ENCODE data around the gene EPDR1.
"Not testable (repeated sequence)": the region's sequence is repeated elsewhere in the genome, so short reads cannot be mapped to it uniquely, and the experiment has no call there.

Gene EPDR1

DNA sequence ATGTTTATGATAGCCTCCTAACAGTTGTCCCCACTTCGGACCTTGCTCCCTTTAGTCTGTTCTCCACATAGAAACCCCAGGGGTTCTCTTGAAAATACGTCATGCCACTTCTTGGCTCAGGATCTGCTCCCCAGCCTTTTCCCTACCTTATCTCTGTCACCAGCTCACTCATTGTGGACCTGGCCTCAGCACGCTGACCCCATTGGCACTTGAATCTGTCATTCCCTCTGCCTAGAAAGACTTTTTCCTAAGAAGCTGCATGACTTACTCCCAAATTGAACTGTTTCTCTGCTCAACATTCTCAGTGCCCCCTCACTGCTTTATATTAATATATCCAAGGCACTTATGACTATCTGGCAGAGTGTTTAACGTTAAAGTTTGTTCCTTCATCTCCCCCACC, 8.4 kb downstream of the EPDR1 start:
- DNase-seq (ENCODE audit: low spot score): no peak

DNA sequence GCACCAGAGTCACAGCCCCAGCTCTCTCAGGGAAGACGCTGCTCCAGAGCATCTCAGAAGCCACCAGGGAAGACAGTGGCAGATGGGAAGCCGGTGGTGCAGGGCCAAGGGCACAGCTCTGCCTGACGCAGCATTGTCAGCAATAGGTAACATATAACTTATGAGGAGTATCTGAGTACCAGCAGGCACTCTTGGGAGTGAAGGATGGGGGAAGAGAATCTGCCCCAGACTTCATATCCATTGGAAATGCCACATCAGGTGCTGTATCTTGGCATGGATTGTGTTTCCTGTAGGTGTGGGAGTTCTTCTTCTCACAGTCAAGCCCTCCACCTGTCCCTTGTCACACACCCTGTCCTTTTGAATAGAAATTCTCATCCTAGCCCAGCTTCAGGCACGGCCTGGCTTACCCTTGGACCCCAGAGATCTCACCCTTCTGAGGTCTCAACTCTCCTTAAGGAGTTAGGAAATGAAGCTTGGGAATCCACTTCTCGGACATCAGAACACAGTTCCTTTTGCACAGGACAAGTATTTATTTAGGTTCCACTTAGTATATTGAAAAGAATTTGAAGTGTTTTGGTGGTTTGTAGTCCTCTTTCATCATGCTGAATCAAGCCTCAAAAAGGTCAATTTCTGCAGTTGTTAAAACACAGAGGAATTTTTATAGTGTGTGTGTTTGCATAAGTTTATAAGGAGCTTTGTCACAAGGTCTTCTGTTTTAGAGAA, 9.9 kb downstream of the EPDR1 start:
- no peak for DNase-seq (ENCODE audit: low spot score)

DNA sequence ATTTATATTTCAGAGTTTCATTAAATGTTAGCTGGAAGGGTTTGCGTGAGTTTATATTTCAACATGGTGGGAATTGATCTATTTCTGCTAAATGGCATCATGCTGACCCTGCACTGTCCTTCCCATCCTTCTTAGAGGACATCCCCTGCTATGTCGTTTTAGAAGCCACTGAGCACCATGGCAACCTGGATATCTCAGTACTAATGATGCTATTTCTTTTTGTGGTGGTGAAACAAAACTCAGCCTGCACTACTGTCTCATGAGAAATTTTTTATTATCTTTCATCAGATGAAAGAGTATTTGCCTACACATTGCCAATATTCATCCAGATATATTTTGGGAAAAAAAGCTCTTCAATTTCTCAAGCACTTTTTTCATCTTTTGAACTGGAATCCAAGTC, 12.1 kb downstream of the EPDR1 start:
- DNase-seq (ENCODE audit: low spot score): no peak

DNA sequence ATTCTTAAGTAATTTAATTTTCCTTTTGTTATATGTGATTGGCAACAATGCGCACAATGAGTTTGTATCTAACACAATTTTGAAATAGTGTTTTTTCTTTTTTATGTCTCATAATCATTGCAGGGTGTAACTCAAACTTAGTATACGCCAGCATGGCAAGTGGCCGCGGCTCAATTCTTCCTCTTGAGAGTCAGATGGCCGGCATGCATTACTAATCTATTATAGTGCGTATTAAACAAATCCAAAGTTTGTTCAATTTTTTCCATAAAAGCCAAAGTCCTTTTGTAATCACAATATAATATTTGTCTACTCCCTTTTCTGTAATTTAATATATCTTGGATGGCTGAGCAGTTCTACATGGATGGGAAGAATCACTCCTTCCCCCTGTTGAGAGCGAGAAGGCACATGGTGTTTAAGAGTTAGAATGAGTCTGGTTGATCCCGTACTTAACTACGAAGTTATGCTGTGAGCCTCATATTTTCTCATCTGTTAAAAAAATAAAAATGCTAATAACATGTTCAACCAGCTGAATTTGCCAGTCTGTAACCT, 12.7 kb downstream of the EPDR1 start:
- DNase-seq (ENCODE audit: low spot score): no peak

DNA sequence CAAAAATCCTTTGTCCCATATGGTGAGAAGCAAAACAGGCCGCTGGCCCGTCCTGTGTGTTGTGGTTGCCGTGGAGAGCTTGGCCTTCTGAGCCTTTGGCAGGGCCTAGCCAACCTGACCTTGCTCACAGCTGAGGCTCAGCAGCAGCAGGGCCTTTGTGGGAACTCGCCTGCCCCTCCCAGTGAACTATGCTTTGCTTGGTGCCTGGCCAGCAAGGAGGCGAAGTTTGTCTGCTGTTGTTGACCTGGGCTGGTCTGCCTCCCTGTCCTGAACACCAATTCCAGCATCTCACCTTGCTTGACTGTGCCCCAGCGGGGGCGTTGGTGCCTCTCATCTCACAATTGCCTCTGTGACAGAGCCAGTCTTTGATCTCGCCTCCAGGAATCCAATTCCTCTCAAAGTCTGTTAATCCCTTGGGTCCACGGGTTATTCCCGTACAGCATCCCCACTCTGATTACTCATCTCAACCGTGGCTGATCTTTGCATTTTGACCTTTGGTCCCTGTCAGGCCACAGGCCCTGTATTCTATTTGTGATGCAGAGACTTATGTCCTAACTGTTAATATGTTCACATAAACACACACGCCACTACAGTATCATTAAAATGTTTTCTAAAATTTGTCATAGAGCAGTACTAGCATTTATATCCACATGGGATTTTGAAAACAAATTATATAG, 22.6 kb downstream of the EPDR1 start:
- DNase-seq (ENCODE audit: low spot score): peak; percentile 58

DNA sequence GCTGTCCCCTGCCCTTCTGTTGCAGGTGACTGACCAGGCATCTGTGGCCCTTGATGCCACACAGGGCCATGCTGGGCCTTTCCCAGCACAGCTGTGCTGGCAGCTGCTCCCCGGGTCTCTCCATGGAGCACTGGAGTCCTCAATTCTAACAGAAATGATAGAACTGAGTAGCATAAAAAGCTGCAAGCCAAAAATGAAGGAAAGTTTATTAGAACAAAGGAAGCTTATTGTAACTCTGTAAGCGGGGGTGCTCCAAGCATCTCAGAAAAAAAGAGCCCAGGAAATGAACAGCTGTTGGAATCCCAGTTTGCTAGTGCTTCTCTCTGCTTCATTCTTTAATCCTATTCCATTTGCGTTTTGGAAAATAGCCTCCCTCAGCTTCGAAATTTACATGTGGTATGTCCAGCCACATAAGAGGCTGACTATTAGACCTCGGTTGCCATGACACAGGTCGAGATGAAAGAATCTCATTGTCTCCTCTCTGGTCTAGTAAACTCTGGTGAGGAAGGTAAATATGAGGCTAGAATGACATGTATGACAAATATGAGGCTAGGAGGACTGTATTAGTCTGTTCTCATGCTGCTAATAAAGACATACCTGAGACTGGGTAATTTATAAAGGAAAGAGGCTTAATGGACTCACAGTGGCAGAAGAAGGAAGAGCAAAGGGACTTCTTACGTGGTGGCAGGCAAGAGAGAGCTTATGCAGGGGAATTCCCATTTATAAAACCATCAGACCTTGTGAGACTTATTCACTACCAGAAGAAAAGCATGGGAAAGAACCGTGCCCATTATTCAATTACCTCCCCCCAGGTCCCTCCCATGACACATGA, 23.7 kb downstream of the EPDR1 start:
- DNase-seq (ENCODE audit: low spot score): peak; percentile 13

DNA sequence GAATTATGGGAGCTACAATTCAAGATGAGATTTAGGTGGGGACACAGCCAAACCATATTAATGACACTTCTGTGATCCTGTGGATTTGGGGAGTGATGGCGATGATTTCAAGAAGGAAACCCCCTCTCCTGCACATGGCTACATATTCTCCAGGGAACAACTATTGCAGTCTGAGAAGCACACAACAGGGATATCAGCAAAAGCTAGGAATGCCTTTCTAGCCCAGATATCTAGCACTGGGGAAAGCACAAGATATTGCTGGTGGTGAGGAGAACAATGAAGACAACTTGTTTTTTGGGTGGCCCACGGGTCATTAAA, 24.3 kb downstream of the EPDR1 start:
- no peak for DNase-seq (ENCODE audit: low spot score)

DNA sequence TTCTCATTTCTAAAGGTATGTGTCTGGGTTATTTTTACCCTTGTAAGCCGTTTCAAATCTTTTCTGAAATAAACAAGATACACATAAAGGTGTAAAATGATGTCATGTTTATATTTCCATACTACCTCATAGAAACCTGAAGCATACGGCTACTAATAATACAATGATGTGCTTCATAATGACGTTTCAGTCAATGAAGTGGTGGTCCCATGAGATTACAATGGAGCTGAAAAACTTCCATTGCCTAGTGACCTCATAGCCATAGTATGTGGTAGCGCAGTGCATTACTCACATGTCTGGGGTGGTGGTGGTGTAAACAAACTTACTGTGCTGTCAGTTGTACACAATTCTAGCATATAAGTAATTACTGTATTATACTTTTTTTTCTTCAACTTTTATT, 24.9 kb downstream of the EPDR1 start:
- no peak for DNase-seq (ENCODE audit: low spot score)

DNA sequence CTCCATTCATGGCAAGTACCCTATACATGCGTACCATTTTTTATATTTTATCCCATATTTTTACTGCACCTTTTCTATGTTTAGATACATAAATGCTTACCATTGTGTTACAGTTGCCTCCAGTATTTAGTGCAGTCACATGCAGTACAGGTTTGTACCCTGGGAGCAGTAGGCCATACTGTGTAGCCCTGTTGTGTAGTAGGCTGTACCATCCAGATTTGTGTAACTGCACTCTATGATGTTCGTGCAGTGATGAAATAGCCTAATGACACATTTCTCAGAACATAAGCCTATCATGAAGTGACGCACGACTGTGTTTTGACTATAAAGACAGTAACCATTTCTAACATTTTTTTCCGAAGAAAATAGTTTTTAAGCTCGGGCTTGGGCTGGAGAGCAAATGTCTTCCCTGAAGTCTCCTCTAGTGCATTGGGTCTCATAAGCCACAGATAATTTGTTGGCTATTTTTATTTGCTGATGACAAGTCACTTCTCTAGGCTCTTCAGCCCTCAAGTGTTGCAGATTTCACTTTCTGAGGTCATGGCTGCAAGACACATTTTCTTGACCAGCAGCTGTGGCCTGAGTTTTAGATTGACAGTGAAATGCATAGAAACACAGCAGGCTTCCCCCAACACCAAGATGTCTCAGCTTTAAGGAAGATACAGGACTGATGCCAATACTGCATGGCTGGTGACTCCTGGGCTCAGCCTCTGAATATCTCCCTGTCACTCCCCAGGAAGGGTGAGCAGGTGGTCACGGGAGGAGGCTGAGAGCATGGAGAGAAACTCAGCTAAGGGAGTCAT, 26.9 kb downstream of the EPDR1 start:
- no peak for DNase-seq (ENCODE audit: low spot score)

DNA sequence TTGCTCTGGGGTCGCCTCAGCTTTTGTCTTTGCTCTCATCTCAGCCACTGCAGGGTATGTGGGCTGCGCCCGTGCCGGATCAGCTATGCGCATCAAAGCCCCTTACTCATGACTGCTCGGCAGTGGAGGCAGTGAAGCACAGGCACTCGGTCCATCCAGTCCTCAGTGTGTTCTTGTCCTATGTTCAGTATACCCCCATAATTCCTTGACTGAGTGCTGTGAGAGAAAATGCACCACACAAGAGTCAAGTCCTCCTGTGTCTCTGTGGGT, 27.4 kb downstream of the EPDR1 start:
- DNase-seq (ENCODE audit: low spot score): no peak

DNA sequence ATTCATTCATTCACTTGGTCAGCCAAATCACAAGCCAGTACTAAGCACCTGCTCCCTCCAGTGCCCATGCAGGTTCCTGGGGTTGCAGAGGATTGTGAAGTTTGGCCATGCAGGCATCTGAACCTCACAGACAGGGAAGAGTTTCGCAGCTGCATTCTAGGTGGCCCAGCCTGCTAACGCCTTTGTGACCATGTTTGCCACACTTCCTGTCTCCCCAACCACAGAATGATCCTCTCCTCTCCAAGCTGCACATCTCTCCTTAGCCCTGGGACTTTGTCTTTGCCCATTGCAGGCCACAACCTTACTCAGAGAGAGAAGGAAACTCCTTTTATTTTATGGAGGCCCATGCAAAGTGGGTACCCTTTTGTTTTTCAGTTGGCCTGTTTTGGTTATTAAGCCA, 31.8 kb downstream of the EPDR1 start:
- DNase-seq (ENCODE audit: low spot score): no peak

DNA sequence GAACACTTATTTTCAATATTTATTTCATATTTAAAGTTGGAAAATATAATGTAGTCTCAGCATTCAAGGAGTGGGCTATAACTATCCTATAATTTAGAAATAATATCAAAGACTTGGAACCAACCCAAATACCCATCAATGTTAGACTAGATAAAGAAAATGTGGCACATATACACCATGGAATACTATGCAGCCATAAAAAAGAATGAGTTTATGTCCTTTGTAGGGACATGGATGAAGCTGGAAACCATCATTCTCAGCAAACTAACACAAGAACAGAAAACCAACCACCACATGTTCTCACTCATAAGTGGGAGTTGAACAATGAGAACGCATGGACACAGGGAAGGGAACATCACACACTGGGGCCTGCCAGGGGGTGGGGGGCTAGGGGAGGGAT, 33.8 kb downstream of the EPDR1 start:
- DNase-seq (ENCODE audit: low spot score): not testable (repeated sequence)

DNA sequence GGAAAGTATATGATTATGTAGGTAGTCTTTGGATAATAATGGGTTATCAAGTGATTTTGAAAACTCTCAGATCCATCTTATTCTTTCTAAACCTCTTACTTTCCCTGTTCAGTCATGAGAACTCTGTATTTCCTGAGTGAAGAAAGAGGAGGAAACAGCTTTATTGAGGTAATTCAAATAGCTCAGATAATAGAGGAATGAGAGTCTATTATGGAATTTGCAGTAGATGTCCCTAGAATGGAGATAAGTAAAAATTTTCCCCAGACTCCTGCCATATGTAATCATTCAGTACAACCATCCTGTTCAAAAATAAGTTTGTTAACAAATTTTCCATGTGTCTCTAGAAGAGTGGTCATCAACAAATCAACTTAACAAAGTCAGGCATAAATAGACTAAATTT, 36.4 kb downstream of the EPDR1 start:
- DNase-seq (ENCODE audit: low spot score): no peak

DNA sequence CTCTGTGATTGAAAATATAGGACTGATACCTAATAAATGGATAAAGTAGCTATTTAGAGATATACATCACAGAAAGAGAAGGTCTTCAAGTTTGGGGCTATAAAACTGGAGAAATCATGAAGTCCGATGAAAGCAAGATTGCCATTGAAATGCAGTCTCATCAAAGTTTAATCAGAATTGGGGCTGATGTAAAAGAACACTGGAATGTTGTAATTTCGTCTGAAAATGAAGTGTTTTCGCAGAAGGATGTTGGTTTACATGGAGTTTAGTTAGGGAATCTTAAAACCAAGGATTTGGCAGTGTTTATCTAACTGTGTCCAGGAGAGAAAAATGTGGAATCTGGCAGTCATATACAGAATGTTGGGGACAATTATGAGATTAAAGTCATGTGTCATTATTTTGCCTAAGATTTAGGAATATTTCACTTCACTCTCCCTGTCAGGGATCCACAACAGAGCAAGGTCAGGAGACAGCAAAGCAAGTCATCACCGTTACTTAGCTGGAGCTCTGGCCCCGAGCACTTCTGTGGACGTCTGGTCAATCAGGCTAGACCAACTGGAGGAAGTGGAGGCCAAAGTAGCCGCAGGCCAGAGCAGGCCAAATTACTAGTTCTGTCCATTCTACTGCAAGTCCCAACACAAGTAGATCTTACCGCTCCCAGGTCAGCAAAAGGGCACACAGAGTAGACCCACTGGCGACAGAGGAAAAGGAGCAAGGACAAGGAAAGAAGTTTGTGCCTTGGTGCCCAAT, 37.0 kb downstream of the EPDR1 start:
- DNase-seq (ENCODE audit: low spot score): no peak

DNA sequence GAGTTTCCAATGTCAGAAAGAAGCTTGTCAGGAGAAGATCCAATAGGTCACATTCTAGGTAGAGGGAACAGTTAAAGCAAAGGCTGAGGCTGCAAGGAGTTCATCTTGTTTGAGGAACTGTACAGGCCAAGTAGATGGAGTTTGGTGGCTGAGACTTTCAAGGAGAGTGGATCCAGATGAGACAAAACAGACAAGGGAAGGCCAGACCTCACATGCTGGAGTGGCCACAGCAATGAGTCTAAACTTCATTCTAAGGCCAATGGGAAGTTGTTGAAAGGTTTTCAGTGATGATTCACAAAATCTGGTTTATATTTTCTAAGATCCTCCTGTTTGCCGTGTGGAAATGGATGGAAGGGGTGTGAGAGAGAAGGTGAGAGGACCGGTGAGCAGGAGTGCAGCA, 40.0 kb downstream of the EPDR1 start:
- DNase-seq (ENCODE audit: low spot score): no peak

DNA sequence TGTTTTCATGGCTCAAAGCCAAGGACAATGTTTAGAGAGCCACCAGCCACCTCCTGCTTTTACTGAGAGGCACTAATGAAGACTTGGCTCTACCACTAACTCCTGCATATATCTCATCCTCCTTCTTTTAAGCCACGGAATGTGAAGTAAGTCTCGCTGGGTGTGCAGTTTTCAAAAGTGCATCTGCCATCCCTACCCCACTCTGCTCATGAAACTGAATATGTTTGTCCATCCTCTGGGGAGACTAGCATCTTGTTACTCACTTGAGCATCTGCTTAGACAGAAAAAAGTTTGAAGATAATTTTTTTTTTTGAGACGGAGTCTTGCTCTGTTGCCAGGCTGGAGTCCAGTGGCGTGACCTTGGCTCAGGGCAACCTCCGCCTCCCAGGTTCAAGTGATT, 40.8 kb downstream of the EPDR1 start:
- no peak for DNase-seq (ENCODE audit: low spot score)

DNA sequence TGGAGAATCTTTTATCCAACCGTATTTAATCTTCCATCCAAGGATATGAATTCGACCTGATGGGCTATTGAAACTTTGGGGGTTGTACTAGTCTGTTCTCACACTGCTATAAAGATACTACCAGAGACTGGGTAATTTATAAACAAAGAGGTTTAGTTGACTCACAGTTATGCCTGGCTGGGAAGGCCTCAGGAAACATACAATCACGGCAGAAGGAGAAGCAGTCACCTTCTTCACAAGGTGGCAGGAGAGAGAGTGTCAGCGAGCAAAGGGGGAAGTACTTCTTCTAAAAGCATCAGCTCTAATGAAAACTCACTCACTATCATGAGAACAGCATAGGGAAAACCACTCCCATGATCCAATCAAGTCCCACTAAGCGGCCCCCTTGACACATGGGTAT, 43.8 kb downstream of the EPDR1 start:
- DNase-seq (ENCODE audit: low spot score): no peak

DNA sequence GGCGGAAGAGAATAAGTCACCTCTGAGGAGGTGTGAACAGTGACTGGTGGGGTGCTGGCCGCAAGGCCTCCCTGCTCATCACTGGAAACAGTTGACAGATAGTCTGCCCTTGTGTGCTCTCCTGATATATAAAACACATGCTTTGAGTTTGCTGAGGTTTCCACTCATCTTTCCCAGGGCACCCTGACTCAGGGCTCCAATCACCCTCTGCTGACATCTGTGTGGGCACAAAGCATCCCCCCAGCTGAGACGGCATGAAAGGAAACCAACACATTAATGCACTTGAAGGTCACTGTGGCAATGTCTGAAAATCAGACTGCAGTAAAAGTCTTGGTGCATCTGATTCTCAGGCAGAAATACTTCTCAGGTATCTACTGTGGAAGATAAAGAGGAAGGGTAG, 49.8 kb downstream of the EPDR1 start:
- DNase-seq (ENCODE audit: low spot score): no peak

DNA sequence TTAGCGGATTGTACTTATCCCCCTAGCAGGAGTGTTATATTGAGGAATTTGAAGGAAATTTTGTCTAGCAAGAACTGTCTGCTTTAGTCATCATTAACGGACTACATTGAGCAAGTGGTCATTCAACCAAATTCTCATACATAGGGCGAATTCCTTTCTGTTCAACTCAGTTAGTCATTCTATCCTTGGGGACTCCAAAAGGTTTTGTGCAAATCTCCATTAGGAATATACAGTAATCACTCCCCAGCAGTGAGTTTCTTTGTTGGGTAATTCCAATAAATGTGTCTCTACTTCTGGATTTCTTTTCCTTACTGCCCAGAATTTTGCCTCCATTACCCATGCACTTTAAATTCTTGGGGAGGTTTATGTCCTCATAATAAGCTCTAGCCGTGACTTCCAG, 51.1 kb downstream of the EPDR1 start:
- DNase-seq (ENCODE audit: low spot score): no peak

DNA sequence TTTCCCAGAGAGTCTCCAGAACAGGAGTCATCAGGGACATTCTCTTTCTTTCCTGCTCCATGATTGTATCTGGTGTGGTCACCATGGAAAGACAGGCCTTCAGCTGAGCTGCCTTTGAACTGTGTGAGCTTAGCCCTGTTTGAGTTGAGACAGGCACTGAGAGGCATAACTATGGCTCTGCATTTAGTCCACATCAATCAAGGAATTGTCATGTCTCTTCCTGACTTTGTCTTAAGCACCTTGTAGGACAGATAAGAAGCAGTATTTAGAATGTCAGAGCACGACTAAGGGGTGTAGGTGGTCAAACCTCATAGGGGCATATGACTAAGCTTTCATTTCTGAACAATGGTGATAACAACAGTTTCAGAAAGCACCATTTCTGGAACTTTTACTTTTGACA, 53.5 kb downstream of the EPDR1 start:
- no peak for DNase-seq (ENCODE audit: low spot score)

DNA sequence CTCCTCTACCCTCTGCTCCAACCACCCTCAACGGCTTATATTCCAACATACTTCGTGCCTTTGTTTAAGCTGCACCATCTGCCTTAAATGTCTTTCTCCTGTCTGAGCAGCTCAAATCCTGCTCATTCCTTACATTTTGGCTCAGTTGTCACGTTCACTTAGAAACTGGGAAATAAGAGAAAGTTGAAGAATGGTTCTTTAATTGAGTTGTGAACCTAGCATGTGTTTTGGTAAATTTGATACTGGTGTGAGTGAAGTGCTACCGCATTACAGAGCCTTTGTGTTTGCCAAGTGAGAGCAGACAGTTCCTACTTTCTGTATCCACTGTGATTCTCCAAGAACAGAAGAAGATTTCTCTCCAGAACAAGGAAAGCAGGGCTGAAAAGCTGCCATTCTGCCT, 54.3 kb downstream of the EPDR1 start:
- DNase-seq (ENCODE audit: low spot score): no peak

DNA sequence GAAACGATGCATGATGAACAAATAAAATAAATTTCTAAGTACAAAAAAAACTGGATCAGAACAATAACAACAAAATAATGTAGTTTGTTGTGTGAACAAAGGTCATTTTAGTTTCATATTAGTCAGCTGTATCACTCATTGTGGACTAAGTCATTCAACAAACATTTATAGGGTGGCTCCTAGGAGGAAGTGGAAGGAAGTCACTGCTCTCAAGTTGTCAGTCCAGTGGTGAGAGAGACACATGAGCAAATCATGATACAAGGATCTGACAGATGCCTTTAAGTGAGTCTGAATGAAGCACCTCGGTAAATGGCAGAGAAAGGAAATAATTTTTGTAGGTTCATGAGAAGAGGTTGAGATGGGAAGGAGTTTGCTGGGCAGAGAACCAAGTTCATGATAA, 56.8 kb downstream of the EPDR1 start:
- no peak for DNase-seq (ENCODE audit: low spot score)

All from Ammon's horn (tissue), 1 donor.